Measurements from ENCODE around the gene RGS16. TPM values are rescaled to one million over a fixed set of nuclear protein-coding genes. Genes with fewer than 3 reads are reported as not detected.
A peak's percentile ranks its signal among the peaks of the same experiment; 100 is the strongest.

RGS16 gene
- total RNA-seq, 1 donor: 2.3 TPM

DNA sequence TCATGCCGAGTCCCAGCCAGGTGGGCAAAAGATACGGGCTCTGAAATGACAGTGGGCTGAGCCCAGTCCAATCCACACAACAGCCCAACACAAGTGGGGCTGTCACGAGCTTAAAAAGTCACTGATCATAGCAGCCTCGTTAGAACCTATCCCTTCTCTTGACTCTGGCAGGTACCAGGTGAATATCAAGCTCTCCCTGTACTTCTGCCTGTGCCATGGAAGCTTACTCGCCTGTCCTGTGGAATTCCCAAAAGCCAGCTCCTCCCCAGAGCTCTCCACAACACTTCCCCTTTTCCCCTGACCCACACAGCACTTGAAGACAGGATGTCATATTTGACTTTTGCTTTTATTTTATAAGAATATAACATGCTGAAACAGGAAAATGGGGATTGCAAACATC is 5.9 kb downstream of the RGS16 start:
- TF ChIP-seq, protein P1, sequence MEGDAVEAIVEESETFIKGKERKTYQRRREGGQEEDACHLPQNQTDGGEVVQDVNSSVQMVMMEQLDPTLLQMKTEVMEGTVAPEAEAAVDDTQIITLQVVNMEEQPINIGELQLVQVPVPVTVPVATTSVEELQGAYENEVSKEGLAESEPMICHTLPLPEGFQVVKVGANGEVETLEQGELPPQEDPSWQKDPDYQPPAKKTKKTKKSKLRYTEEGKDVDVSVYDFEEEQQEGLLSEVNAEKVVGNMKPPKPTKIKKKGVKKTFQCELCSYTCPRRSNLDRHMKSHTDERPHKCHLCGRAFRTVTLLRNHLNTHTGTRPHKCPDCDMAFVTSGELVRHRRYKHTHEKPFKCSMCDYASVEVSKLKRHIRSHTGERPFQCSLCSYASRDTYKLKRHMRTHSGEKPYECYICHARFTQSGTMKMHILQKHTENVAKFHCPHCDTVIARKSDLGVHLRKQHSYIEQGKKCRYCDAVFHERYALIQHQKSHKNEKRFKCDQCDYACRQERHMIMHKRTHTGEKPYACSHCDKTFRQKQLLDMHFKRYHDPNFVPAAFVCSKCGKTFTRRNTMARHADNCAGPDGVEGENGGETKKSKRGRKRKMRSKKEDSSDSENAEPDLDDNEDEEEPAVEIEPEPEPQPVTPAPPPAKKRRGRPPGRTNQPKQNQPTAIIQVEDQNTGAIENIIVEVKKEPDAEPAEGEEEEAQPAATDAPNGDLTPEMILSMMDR (IDR thresholded peaks at IDR 0.05; ENCODE audit: insufficient read depth, low read length): no peak
- no peak overlapping the region for H3K4me3 ChIP-seq (ENCODE audit: low read depth, low read length)
- DNase-seq (ENCODE audit: low read depth): no peak

DNA sequence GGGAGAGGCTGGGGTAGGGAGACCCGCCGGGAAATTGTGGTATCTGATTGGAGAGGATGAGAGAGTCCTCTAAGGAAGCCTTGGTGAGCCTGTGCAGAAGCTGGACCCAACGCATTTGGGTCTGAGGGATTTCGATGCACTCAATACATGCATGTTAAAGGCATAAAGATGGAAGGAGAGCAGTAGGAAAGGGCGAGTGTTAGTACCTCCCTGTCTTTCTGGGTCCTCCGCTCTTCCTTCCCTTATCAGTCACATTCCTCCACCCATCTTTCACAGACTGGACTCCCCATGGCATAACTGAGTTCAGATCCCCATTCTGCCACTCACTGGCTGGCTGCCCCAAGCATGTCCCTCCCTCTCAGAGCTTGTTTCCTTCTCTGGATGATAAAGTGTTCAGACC is 7.3 kb downstream of the RGS16 start:
- TF ChIP-seq, protein P1 (IDR thresholded peaks at IDR 0.05; ENCODE audit: insufficient read depth, low read length): no peak
- H3K4me3 ChIP-seq (ENCODE audit: low read depth, low read length): no peak overlapping the region
- DNase-seq (ENCODE audit: low read depth): no peak

DNA sequence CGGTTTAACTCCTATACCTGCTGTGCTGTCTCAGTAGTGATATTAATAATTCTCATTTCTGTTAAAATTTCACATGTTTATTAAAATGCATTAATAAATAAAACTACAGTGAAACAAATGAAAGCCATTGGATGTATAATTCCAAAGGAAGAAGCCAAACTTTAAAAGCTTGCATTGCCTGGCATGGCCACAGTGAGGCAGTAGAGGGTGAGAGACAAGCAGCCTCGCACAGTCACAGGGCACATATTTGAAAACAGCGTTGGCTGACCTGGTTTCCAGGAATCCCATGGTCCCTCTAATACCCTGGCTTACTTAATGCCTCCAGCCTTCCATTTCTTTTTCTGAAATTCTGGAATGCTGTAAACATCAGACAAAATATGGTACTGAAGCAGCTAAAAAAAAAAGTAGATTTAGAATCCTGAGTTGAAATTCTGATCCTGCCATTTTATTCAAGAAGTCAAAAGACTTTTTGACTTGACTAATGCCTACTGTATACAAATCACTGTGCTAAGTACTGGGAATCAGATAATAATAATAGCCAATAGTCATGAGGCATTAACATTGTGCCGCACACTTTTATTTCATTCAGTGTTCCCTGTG is 8.4 kb downstream of the RGS16 start:
- TF ChIP-seq, protein P1 (IDR thresholded peaks at IDR 0.05; ENCODE audit: insufficient read depth, low read length): peak; percentile 87
- peak; percentile 79 for DNase-seq (ENCODE audit: low read depth)
- no peak overlapping the region for H3K4me3 ChIP-seq (ENCODE audit: low read depth, low read length)

DNA sequence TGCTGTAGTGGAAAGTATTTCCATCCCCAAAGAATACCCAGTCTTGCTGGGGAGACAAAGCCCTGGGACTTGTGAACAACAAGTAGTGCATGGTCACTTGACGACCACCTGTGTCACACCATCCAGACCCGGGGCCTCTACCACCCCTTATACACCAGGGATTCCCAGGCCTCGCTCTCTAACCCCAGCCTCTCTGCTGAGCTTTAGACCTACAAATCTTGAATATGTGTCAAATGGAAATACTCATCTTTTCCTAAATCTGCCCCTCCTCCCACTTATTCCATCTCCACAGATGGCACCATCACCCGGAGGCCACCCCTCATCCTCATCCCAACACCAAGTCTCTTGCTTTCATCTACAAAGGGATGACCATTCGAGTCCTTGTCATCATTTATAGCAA is 14.3 kb downstream of the RGS16 start:
- no peak overlapping the region for H3K4me3 ChIP-seq (ENCODE audit: low read depth, low read length)
- no peak for DNase-seq (ENCODE audit: low read depth)
- TF ChIP-seq, protein P1 (IDR thresholded peaks at IDR 0.05; ENCODE audit: insufficient read depth, low read length): no peak

DNA sequence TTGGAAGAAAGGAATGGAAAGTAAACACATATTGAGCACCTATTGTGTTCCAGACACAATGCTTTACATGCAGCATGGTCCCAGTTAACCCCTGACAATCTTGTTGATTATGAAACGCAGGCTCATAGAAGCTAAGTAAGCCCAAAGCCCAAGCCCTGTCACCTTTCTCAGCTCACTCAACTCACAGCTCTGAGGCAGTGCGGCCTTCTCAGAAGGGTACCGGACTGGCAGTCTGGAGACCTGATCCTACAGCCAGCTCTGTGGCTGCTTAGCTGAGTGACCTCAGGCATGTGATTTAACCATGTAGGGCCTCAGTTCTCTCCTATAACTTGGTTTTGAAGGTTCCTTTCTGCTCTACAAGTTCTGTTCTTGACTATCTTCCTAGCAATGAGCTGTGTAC is 14.7 kb downstream of the RGS16 start:
- no peak for DNase-seq (ENCODE audit: low read depth)
- no peak overlapping the region for H3K4me3 ChIP-seq (ENCODE audit: low read depth, low read length)
- TF ChIP-seq, protein P1 (IDR thresholded peaks at IDR 0.05; ENCODE audit: insufficient read depth, low read length): no peak

DNA sequence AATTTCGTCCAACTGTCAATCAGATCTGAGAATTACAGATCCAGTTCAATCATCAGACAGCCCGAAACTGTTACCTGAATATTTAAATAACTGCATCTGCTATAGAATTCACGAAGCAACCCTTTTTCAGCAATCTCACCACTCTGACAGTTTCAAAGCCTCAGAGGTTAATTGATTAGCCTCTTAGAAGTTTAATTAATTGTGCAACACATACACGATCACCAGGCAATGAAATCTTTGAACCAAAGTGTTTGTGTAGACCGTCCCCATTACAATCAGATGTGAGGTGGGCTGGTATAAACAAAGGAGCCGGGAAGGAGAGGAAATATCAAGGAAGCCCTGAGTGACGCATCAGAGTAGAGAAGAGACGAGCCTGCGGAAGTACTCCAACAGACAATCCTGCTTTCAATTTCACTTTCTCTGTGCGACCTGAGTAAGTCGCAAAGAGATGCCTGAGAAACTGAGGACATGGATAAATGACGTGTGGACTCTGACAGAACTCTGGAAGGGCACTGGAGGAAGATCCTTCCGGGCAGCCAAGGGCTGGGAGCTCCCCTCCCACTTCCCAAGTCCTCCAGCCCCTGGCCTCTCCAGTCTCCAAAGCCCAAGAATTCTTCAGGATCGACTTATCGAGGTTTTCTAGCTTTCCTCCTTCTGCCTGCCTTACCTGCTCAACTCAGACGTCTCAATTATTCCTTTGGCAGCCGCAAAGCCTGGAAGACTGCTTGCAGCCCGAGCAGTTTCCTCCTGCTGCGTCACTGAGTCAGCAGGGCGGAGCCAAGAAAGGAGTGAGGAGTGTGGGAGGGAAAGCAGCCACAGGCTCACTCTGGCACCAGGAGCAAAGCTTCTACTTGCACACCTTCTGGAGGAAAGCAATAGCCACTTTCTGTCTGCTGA is 15.4 kb downstream of the RGS16 start, which contains the start of gene RNASEL:
Gene RNASEL, minus strand, starts transcription at position 757 of the 897 bp plus-strand sequence. CDS start 2,450 bp downstream, outside the sequence.
- H3K4me3 ChIP-seq (ENCODE audit: low read depth, low read length): peak within 1 kb of the TSS; percentile 85
- TF ChIP-seq, protein P1 (IDR thresholded peaks at IDR 0.05; ENCODE audit: insufficient read depth, low read length): no peak
- peak; percentile 68 for DNase-seq (ENCODE audit: low read depth)
